HepG2 (cell line): ENCODE results near the gene SLC22A23.

Source experiments
- CTCF ChIP-seq: sonication (generic); formaldehyde crosslinking; IDR thresholded peaks from 2 replicates; pipeline ENCODE4 v1.5.0; 2020; ENCODE audit warnings: mild to moderate bottlenecking, missing genetic modification reagents, moderate library complexity
- KLF15 ChIP-seq: sonication (generic); formaldehyde crosslinking; IDR thresholded peaks from 2 replicates; pipeline ENCODE4 v1.8.1; 2023; ENCODE audit warnings: borderline replicate concordance, mild to moderate bottlenecking, inconsistent platforms, missing genetic modification reagents, mixed read lengths
- MXD4 ChIP-seq: IDR thresholded peaks from 2 replicates; pipeline ENCODE4 v1.6.1; 2016; ENCODE audit warnings: mild to moderate bottlenecking, missing biosample characterization, missing genetic modification reagents
- MZF1 ChIP-seq: sonication (generic); formaldehyde crosslinking; IDR thresholded peaks from 2 replicates; pipeline ENCODE4 v1.8.1; 2023; ENCODE audit warnings: mild to moderate bottlenecking, missing genetic modification reagents, borderline replicate concordance
- POLR2A ChIP-seq, 2 experiments: IDR thresholded peaks; 2 replicates each; pipeline ENCODE4 v1.6.1; 2011; ENCODE audit warnings: low read depth in 2 of 2, low read length in 2 of 2, mild to moderate bottlenecking in 1 of 2, moderate library complexity in 1 of 2; ENCODE audit not compliant: insufficient read depth in 1 of 2
- RFX1 ChIP-seq: fragments of 450-650 bp; IDR thresholded peaks from 2 replicates; pipeline ENCODE4 v1.6.1; 2017
- TBP ChIP-seq: sonication (generic); formaldehyde crosslinking; IDR thresholded peaks from 2 replicates; pipeline ENCODE4 v1.5.0; 2020; ENCODE audit warnings: missing genetic modification reagents
- ZNF709 ChIP-seq: sonication (generic); formaldehyde crosslinking; IDR thresholded peaks from 2 replicates; pipeline ENCODE4 v1.5.0; 2020; ENCODE audit warnings: mild to moderate bottlenecking, missing genetic modification reagents
- TF ChIP-seq, protein P1 (sequence below), 2 experiments: sonication (generic) in 1 of 2; formaldehyde crosslinking in 1 of 2; IDR thresholded peaks; 2 replicates each; pipeline versions ENCODE4 v1.5.1 to v1.6.1; 2011 to 2020; ENCODE audit warnings: borderline replicate concordance in 1 of 2, low read depth in 1 of 2, low read length in 1 of 2, mild to moderate bottlenecking in 1 of 2, missing genetic modification reagents in 1 of 2, moderate library complexity in 1 of 2
- TF ChIP-seq, protein P2 (sequence below): sonication (generic); formaldehyde crosslinking; IDR thresholded peaks from 2 replicates; pipeline ENCODE4 v1.4.0; 2020; ENCODE audit warnings: missing genetic modification reagents

GRCh38 chr6:3391902-3392458 is 64.9 kb downstream of the SLC22A23 start:
- TF ChIP-seq MXD4 (CRISPR knock-in tag) (no peak), RFX1 (no peak), CTCF (CRISPR knock-in tag) (no peak), ZNF709 (no peak), MZF1 (CRISPR knock-in tag) (no peak), TBP (CRISPR knock-in tag) (no peak), POLR2A (IDR thresholded peaks at IDR 0.05; ENCODE audit: insufficient read depth in 1 of 2, low read depth in 2 of 2, low read length in 2 of 2) (no peak), KLF15 (no peak)
- TF ChIP-seq, protein P1, sequence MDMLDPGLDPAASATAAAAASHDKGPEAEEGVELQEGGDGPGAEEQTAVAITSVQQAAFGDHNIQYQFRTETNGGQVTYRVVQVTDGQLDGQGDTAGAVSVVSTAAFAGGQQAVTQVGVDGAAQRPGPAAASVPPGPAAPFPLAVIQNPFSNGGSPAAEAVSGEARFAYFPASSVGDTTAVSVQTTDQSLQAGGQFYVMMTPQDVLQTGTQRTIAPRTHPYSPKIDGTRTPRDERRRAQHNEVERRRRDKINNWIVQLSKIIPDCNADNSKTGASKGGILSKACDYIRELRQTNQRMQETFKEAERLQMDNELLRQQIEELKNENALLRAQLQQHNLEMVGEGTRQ (IDR thresholded peaks at IDR 0.05; ENCODE audit: low read depth, low read length): no peak
- TF ChIP-seq, protein P1 (CRISPR knock-in tag; IDR thresholded peaks at IDR 0.05; ENCODE audit: borderline replicate concordance): no peak
- TF ChIP-seq, protein P2, sequence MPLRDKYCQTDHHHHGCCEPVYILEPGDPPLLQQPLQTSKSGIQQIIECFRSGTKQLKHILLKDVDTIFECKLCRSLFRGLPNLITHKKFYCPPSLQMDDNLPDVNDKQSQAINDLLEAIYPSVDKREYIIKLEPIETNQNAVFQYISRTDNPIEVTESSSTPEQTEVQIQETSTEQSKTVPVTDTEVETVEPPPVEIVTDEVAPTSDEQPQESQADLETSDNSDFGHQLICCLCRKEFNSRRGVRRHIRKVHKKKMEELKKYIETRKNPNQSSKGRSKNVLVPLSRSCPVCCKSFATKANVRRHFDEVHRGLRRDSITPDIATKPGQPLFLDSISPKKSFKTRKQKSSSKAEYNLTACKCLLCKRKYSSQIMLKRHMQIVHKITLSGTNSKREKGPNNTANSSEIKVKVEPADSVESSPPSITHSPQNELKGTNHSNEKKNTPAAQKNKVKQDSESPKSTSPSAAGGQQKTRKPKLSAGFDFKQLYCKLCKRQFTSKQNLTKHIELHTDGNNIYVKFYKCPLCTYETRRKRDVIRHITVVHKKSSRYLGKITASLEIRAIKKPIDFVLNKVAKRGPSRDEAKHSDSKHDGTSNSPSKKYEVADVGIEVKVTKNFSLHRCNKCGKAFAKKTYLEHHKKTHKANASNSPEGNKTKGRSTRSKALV (CRISPR knock-in tag): no peak
